HCT116 (cell line): Measurements from ENCODE around the gene IGSF21. TPM values are rescaled to one million over a fixed set of nuclear protein-coding genes. Genes with fewer than 3 reads are reported as not detected.

ENCODE experiments used
- ATAC-seq: fragments of 200-7000 bp; cut with Tn5 transposase; 2 replicates; pipeline ENCODE4 v1.9.1; 2020; ENCODE audit warnings: mild to moderate bottlenecking, moderate library complexity
- BruUV-seq: library from RNA; stranded (reverse); fragments of 400-500 nt; replicated peaks from 2 replicates; lab custom pipeline; 2021; lab: Mats Ljungman, UMichigan
- CTCF ChIA-PET: fragments of 300-600 bp; sonication (Branson Sonifier 250); formaldehyde crosslinking; loops from one replicate; lab custom pipeline; 2021; ENCODE audit warnings: antibody characterized with exemption; lab: Charles Lee
- POLR2A ChIA-PET: fragments of 300-600, 350-600 bp; sonication (Branson Sonifier 250); formaldehyde crosslinking; loops from one replicate; lab custom pipeline; 2021; ENCODE audit warnings: antibody characterized with exemption; lab: Charles Lee
- RAD21 ChIA-PET, 2 experiments: fragments of 300-600 bp; sonication (Branson Sonifier 250); formaldehyde crosslinking; loops; one replicate each; lab custom pipeline; 2023; ENCODE audit warnings: low total read pairs in 2 of 2; ENCODE audit not compliant: uncharacterized antibody in 2 of 2, unreplicated experiment in 2 of 2, low non-redundant PET in 1 of 2; lab: Charles Lee
- DNase-seq: peaks from one replicate; pipeline ENCODE4 v3.0.0-alpha.2; 2010; ENCODE audit warnings: low read depth, low spot score
- H2AFZ ChIP-seq: fragments of 200-600 bp; shearing (Covaris generic), sonication (generic); 2 replicates; pipeline ENCODE4 v1.6.1; 2017; ENCODE audit warnings: low read depth, mixed run types, mixed read lengths, antibody characterized with exemption, low read length; ENCODE audit not compliant: poor library complexity, severe bottlenecking
- H3K27ac ChIP-seq: 2 replicates; pipeline ENCODE4 v1.5.1; 2012; ENCODE audit warnings: low read depth, low read length
- H3K27me3 ChIP-seq: fragments of 200-600 bp; sonication (generic); 2 replicates; pipeline ENCODE4 v1.6.1; 2016; ENCODE audit warnings: mixed run types, low read length, mixed read lengths; ENCODE audit not compliant: insufficient read depth
- H3K36me3 ChIP-seq, 2 experiments: fragments of 200-500 bp in 1 of 2; fragments of 200-600 bp in 1 of 2; sonication (Bioruptor generic) in 1 of 2; sonication (generic) in 1 of 2; 2 replicates each; pipeline versions ENCODE4 v1.5.1 to v1.6.1; 2014 to 2016; ENCODE audit warnings: low read length in 2 of 2, inconsistent platforms in 1 of 2, mixed read lengths in 1 of 2, mixed run types in 1 of 2; ENCODE audit not compliant: insufficient read depth in 2 of 2, control insufficient read depth in 1 of 2
- H3K4me1 ChIP-seq, 2 experiments: fragments of 200-600 bp in 1 of 2; sonication (generic) in 1 of 2; 2 replicates each; pipeline versions ENCODE4 v1.5.1 to v1.6.1; 2012 to 2017; ENCODE audit warnings: low read length in 2 of 2, inconsistent platforms in 1 of 2, mild to moderate bottlenecking in 1 of 2, mixed read lengths in 1 of 2, mixed run types in 1 of 2, moderate library complexity in 1 of 2; ENCODE audit not compliant: insufficient read depth in 2 of 2, control insufficient read depth in 1 of 2
- H3K4me2 ChIP-seq: fragments of 200-600 bp; sonication (generic); 2 replicates; pipeline ENCODE4 v1.6.1; 2017; ENCODE audit warnings: mixed run types, low read length, mixed read lengths
- H3K4me3 ChIP-seq, 2 experiments: fragments of 200-600 bp in 1 of 2; sonication (generic) in 1 of 2; replicated peaks in 1 of 2; 2 replicates each; pipeline ENCODE4 v1.5.1; 2011 to 2016; ENCODE audit warnings: low read length in 2 of 2, control low read depth in 1 of 2, low read depth in 1 of 2, mild to moderate bottlenecking in 1 of 2, mixed read lengths in 1 of 2, mixed run types in 1 of 2
- H3K79me2 ChIP-seq: fragments of 200-600 bp; sonication (generic); 2 replicates; pipeline ENCODE4 v1.6.1; 2017; ENCODE audit warnings: mild to moderate bottlenecking, mixed run types, low read length, moderate library complexity, mixed read lengths; ENCODE audit not compliant: insufficient read depth
- H3K9ac ChIP-seq: fragments of 200-600 bp; sonication (generic); 2 replicates; pipeline ENCODE4 v1.6.1; 2016; ENCODE audit warnings: low read length, mixed read lengths
- H3K9me2 ChIP-seq: fragments of 200-600 bp; sonication (generic), shearing (Covaris generic); 2 replicates; pipeline ENCODE4 v1.6.1; 2017; ENCODE audit warnings: mixed run types, mild to moderate bottlenecking, moderate library complexity; ENCODE audit not compliant: insufficient read depth
- H3K9me3 ChIP-seq, 2 experiments: fragments of 200-500 bp in 1 of 2; fragments of 200-600 bp in 1 of 2; sonication (Bioruptor generic) in 1 of 2; sonication (generic) in 1 of 2; 2 replicates each; pipeline ENCODE4 v1.6.1; 2014 to 2017; ENCODE audit warnings: low read length in 2 of 2, mixed read lengths in 2 of 2, inconsistent platforms in 1 of 2, low read depth in 1 of 2, mild to moderate bottlenecking in 1 of 2, mixed run types in 1 of 2, moderate library complexity in 1 of 2; ENCODE audit not compliant: control insufficient read depth in 1 of 2, insufficient read depth in 1 of 2
- H4K20me1 ChIP-seq: fragments of 200-600 bp; sonication (generic), shearing (Covaris generic); 2 replicates; pipeline ENCODE4 v1.6.1; 2017; ENCODE audit warnings: mixed run types, mild to moderate bottlenecking, moderate library complexity; ENCODE audit not compliant: insufficient read depth
- CEBPB ChIP-seq: IDR thresholded peaks from 2 replicates; pipeline ENCODE4 v1.6.1; 2012; ENCODE audit warnings: low read depth
- POLR2A ChIP-seq: IDR thresholded peaks from 2 replicates; pipeline ENCODE4 v1.7.0; 2011; ENCODE audit warnings: borderline replicate concordance; ENCODE audit not compliant: insufficient read depth, insufficient read length; ENCODE audit errors: extremely low read depth
- SIN3A ChIP-seq: IDR thresholded peaks from 2 replicates; pipeline ENCODE4 v1.6.1; 2012; ENCODE audit warnings: low read depth
- TCF7L2 ChIP-seq: IDR thresholded peaks from 2 replicates; pipeline ENCODE4 v1.7.0; 2011; ENCODE audit warnings: borderline replicate concordance, inconsistent platforms; ENCODE audit not compliant: insufficient read depth, insufficient read length; ENCODE audit errors: extremely low read depth
- ZNF274 ChIP-seq: fragments of 200-500 bp; sonication (Bioruptor generic); IDR thresholded peaks from 2 replicates; pipeline ENCODE4 v1.6.1; 2014; ENCODE audit warnings: mild to moderate bottlenecking, low read depth, low read length, inconsistent platforms
- intact Hi-C: fragments of 100-400 bp; cut with micrococcal nuclease; formaldehyde crosslinking; loops from 2 replicates; pipeline ENCODE4 v1.10.0; 2022
- total RNA-seq: library from RNA; stranded (reverse); gene quantifications from one replicate; pipeline ENCODE4 v1.2.1, GENCODE V29; 2021; ENCODE audit not compliant: unreplicated experiment

Gene IGSF21
- total RNA-seq, 1 experiment from 2014 or later: not detected

- Histone ChIP-seq H3K9me2 (no peaks in the 10 kb centered on the region), H3K27me3 (peaks cover 37% of the 10 kb centered on the region), H2AFZ (no peak overlapping the region), H3K36me3 (no peaks in the 10 kb centered on the region), H3K27ac (no peak overlapping the region), H3K4me2 (no peak overlapping the region), H3K4me3 (no peak overlapping the region), H4K20me1 (no peaks in the 10 kb centered on the region), H3K9me3 (no peaks in the 10 kb centered on the region), H3K9ac (no peak overlapping the region), H3K4me1 (peaks cover 0 to 5% of the 10 kb centered on the region in 2 experiments; a peak in 1 of 4 replicates), H3K79me2 (no peaks in the 10 kb centered on the region)
- ChIA-PET CTCF (no interaction called here), POLR2A (interaction anchor here (1.1 kb wide), 1 partner anchor 11 kb away, joined by 3 read pairs; no protein-coding TSS in a partner anchor), RAD21 (no interaction called here)
- BruUV-seq: no TSS peak
- ATAC-seq: no peak
- no peak for DNase-seq
- intact Hi-C loops: no loop called here
- TF ChIP-seq SIN3A (no peak), CEBPB (no peak), TCF7L2 (no peak), POLR2A (no peak)
Measured at GRCh38 chr1:18339161-18339560, 231.6 kb downstream of the IGSF21 start.

- Histone ChIP-seq H3K36me3 (no peaks in the 10 kb centered on the region), H3K79me2 (no peaks in the 10 kb centered on the region), H4K20me1 (no peaks in the 10 kb centered on the region), H3K27ac (no peak overlapping the region), H3K4me3 (no peak overlapping the region), H3K9me2 (no peaks in the 10 kb centered on the region), H3K4me1 (peaks cover 0 to 5% of the 10 kb centered on the region in 2 experiments; a peak in 1 of 4 replicates), H3K4me2 (no peak overlapping the region), H3K9ac (no peak overlapping the region), H3K27me3 (peaks cover 40% of the 10 kb centered on the region), H2AFZ (no peak overlapping the region), H3K9me3 (no peaks in the 10 kb centered on the region)
- DNase-seq (no peak), ATAC-seq (no peak)
- no TSS peak for BruUV-seq
- RAD21 ChIA-PET: no interaction called here
- POLR2A ChIA-PET: interaction anchor here (1.1 kb wide), 1 partner anchor 12 kb away, joined by 3 read pairs; no protein-coding TSS in a partner anchor
- CTCF ChIA-PET: no interaction called here
- no peak for TF ChIP-seq ZNF274
- no peak for TF ChIP-seq POLR2A
- intact Hi-C loops: no loop called here
Measured at GRCh38 chr1:18340158-18340764, 232.7 kb downstream of the IGSF21 start.
